Type B pancreatic cell (in vitro differentiated cells): ENCODE data around the gene PRKN. TPM values are rescaled to one million over a fixed set of nuclear protein-coding genes. Genes with fewer than 3 reads are reported as not detected.

Experiments
- DNase-seq: peaks from one replicate; pipeline ENCODE4 v3.0.0; 2021; ENCODE audit warnings: mixed read lengths; ENCODE audit not compliant: unreplicated experiment; ENCODE audit errors: extremely low spot score
- H3K27ac Mint-ChIP-seq: 2 replicates; pipeline ENCODE4 v1.8.0; 2021; ENCODE audit warnings: mild to moderate bottlenecking, mixed read lengths
- H3K27me3 Mint-ChIP-seq: 2 replicates; pipeline ENCODE4 v1.8.0; 2021; ENCODE audit warnings: mixed read lengths
- H3K36me3 Mint-ChIP-seq: 2 replicates; pipeline ENCODE4 v1.8.0; 2021; ENCODE audit warnings: mixed read lengths
- H3K4me1 Mint-ChIP-seq: one replicate; pipeline ENCODE4 v1.8.0; 2021; ENCODE audit warnings: mixed read lengths; ENCODE audit not compliant: unreplicated experiment
- H3K4me3 Mint-ChIP-seq: 2 replicates; pipeline ENCODE4 v1.8.0; 2021; ENCODE audit warnings: mild to moderate bottlenecking, mixed read lengths
- H3K9me3 Mint-ChIP-seq: 2 replicates; pipeline ENCODE4 v1.8.0; 2021; ENCODE audit warnings: mixed read lengths
- CTCF ChIP-seq: fragments of 200-600 bp; sonication (generic); conservative IDR thresholded peaks from 2 replicates; pipeline ENCODE4 v1.5.0; 2021; ENCODE audit warnings: antibody characterized with exemption, mild to moderate bottlenecking
- total RNA-seq: library from RNA; stranded (reverse); gene quantifications from 2 replicates; pipeline ENCODE4 v1.2.1, GENCODE V29; 2021; ENCODE audit warnings: low replicate concordance

Gene PRKN
- total RNA-seq, 1 donor from 2014 or later, result 6.2 TPM

GRCh38 chr6:162076816-162077215 lies 650.8 kb downstream of the PRKN start:
- Mint-ChIP-seq H3K27ac (no peak overlapping the region), H3K4me3 (no peak overlapping the region), H3K9me3 (peaks cover 5% of the 10 kb centered on the region), H3K4me1 (no peaks in the 10 kb centered on the region), H3K36me3 (no peaks in the 10 kb centered on the region), H3K27me3 (no peaks in the 10 kb centered on the region)
- no peak for DNase-seq
- no peak for TF ChIP-seq CTCF

- H3K36me3 Mint-ChIP-seq, result no peaks in the 10 kb centered on the region
- DNase-seq, result no peak
- no peak overlapping the region for H3K4me3 Mint-ChIP-seq
- no peaks in the 10 kb centered on the region for H3K4me1 Mint-ChIP-seq
- no peaks in the 10 kb centered on the region for H3K9me3 Mint-ChIP-seq
- H3K27me3 Mint-ChIP-seq, result no peaks in the 10 kb centered on the region
- H3K27ac Mint-ChIP-seq, result no peak overlapping the region
- TF ChIP-seq CTCF, result no peak
These were observed 652.8 kb downstream of the PRKN start for GRCh38 chr6:162074641-162075275.

- H3K9me3 Mint-ChIP-seq, result peaks cover 21% of the 10 kb centered on the region
- H3K36me3 Mint-ChIP-seq, result no peaks in the 10 kb centered on the region
- H3K27ac Mint-ChIP-seq, result no peak overlapping the region
- H3K4me1 Mint-ChIP-seq, result peaks cover 4% of the 10 kb centered on the region
- TF ChIP-seq CTCF, result no peak
- no peak for DNase-seq
- H3K27me3 Mint-ChIP-seq, result no peaks in the 10 kb centered on the region
- no peak overlapping the region for H3K4me3 Mint-ChIP-seq
These were observed 656.9 kb downstream of the PRKN start for GRCh38 chr6:162070639-162071038.

- Mint-ChIP-seq H3K9me3 (peaks cover 21% of the 10 kb centered on the region), H3K36me3 (no peaks in the 10 kb centered on the region), H3K4me3 (no peak overlapping the region), H3K27ac (no peak overlapping the region), H3K4me1 (peaks cover 4% of the 10 kb centered on the region), H3K27me3 (no peaks in the 10 kb centered on the region)
- TF ChIP-seq CTCF, result no peak
- DNase-seq, result no peak
These were observed 657.6 kb downstream of the PRKN start for GRCh38 chr6:162069995-162070394.

- Mint-ChIP-seq H3K36me3 (no peaks in the 10 kb centered on the region), H3K4me3 (no peak overlapping the region), H3K27me3 (no peaks in the 10 kb centered on the region), H3K9me3 (peaks cover 21% of the 10 kb centered on the region), H3K4me1 (peaks cover 4% of the 10 kb centered on the region), H3K27ac (no peak overlapping the region)
- TF ChIP-seq CTCF, result no peak
- no peak for DNase-seq
These were observed 659.2 kb downstream of the PRKN start for GRCh38 chr6:162068340-162068739.

- Mint-ChIP-seq H3K27me3 (no peaks in the 10 kb centered on the region), H3K36me3 (no peaks in the 10 kb centered on the region), H3K27ac (no peak overlapping the region), H3K9me3 (peaks cover 17% of the 10 kb centered on the region), H3K4me3 (no peak overlapping the region), H3K4me1 (peaks cover 4% of the 10 kb centered on the region)
- no peak for TF ChIP-seq CTCF
- no peak for DNase-seq
These were observed 663.9 kb downstream of the PRKN start for GRCh38 chr6:162063666-162064065.
